OCI-M2 (cell line): ENCODE results near the gene LHX3.

ENCODE experiments used
- DNase-seq: peaks from one replicate; lab custom pipeline; 2025; ENCODE audit not compliant: unreplicated experiment; lab: John Stamatoyannopoulos, UW

Gene LHX3

GRCh38 chr9:136179101-136179616 is 25.8 kb downstream of the LHX3 start:
- DNase-seq: no peak

GRCh38 chr9:136178773-136179075 is 26.2 kb downstream of the LHX3 start:
- no peak for DNase-seq

GRCh38 chr9:136178061-136178772 is 26.7 kb downstream of the LHX3 start:
- DNase-seq: no peak

- no peak for DNase-seq
Measured at GRCh38 chr9:136177224-136177623, 27.7 kb downstream of the LHX3 start.

GRCh38 chr9:136175616-136176197 is 29.2 kb downstream of the LHX3 start:
- DNase-seq: no peak

- DNase-seq: no peak
Measured at GRCh38 chr9:136174779-136175615, 29.9 kb downstream of the LHX3 start.

- no peak for DNase-seq
Measured at GRCh38 chr9:136173648-136174290, 31.2 kb downstream of the LHX3 start.

- no peak for DNase-seq
Measured at GRCh38 chr9:136172412-136173079, 32.4 kb downstream of the LHX3 start.

- DNase-seq: no peak
Measured at GRCh38 chr9:136171801-136172411, 33.0 kb downstream of the LHX3 start.

GRCh38 chr9:136171009-136171800 is 33.7 kb downstream of the LHX3 start:
- no peak for DNase-seq

GRCh38 chr9:136170006-136170901 is 34.7 kb downstream of the LHX3 start:
- no peak for DNase-seq

GRCh38 chr9:136169495-136169894 is 35.4 kb downstream of the LHX3 start:
- no peak for DNase-seq

- DNase-seq: no peak
Measured at GRCh38 chr9:136163248-136163850, 41.6 kb downstream of the LHX3 start.

- DNase-seq: no peak
Measured at GRCh38 chr9:136160995-136161610, 43.8 kb downstream of the LHX3 start.

- DNase-seq: no peak
Measured at GRCh38 chr9:136160381-136160841, 44.5 kb downstream of the LHX3 start.

- no peak for DNase-seq
Measured at GRCh38 chr9:136159851-136160250, 45.1 kb downstream of the LHX3 start.

- no peak for DNase-seq
Measured at GRCh38 chr9:136157477-136158265, 47.3 kb downstream of the LHX3 start.
